Gastrocnemius medialis (tissue), 4 donors: Measurements from ENCODE around the gene SMPD4. TPM values are rescaled to one million over a fixed set of nuclear protein-coding genes. Genes with fewer than 3 reads are reported as not detected.
"Not testable (repeated sequence)": the region's sequence is repeated elsewhere in the genome, so short reads cannot be mapped to it uniquely, and the experiment has no call there.

Source experiments
- ATAC-seq, 2 donors: fragments of 150-250 bp; one replicate each; pipeline ENCODE4 v1.9.1; 2016
- DNase-seq, 2 donors: peaks; one replicate each; pipeline ENCODE4 v3.0.0-alpha.2; 2019
- H3K27ac ChIP-seq, 4 donors: fragments of 200-600 bp; sonication (generic); 1 replicate in 1 of 4; 2 replicates in 3 of 4; pipeline ENCODE4 v1.5.1; 2016 to 2018; ENCODE audit warnings: mild to moderate bottlenecking in 2 of 4, moderate library complexity in 1 of 4
- H3K27me3 ChIP-seq, 3 donors: fragments of 200-600 bp; sonication (generic) in 2 of 3; 1 replicate in 1 of 3; 2 replicates in 2 of 3; pipeline versions ENCODE4 v1.5.1 to v1.6.0; 2016 to 2019; ENCODE audit warnings: mild to moderate bottlenecking in 1 of 3, moderate library complexity in 1 of 3
- H3K36me3 ChIP-seq, 2 donors: fragments of 200-600 bp; sonication (generic) in 1 of 2; one replicate each; pipeline ENCODE4 v1.5.1; 2017 to 2018
- H3K4me1 ChIP-seq, 2 donors: fragments of 200-600 bp; sonication (generic) in 1 of 2; one replicate each; pipeline ENCODE4 v1.5.1; 2016 to 2017; ENCODE audit warnings: mild to moderate bottlenecking in 2 of 2
- H3K4me3 ChIP-seq, 4 donors: fragments of 200-600 bp; sonication (generic) in 3 of 4; 1 replicate in 1 of 4; 2 replicates in 3 of 4; pipeline ENCODE4 v1.5.1; 2016 to 2019; ENCODE audit warnings: mild to moderate bottlenecking in 2 of 4
- H3K9me3 ChIP-seq, 3 donors: fragments of 200-600 bp; sonication (generic) in 2 of 3; 1 replicate in 1 of 3; 2 replicates in 2 of 3; pipeline ENCODE4 v1.5.1; 2016 to 2019
- CTCF ChIP-seq, 5 experiments: fragments of 450-650 bp in 3 of 5; fragments of 200-600 bp in 2 of 5; sonication (generic) in 2 of 5; IDR thresholded peaks in 4 of 5; conservative IDR thresholded peaks in 1 of 5; 1 replicate in 4 of 5; 2 replicates in 1 of 5; pipeline ENCODE4 v1.5.1; 2016 to 2019; ENCODE audit warnings: antibody characterized with exemption in 5 of 5, mild to moderate bottlenecking in 3 of 5, moderate library complexity in 3 of 5
- POLR2A ChIP-seq, 2 donors: fragments of 450-650 bp; IDR thresholded peaks; one replicate each; pipeline ENCODE4 v1.6.1; 2017; ENCODE audit warnings: antibody characterized with exemption in 2 of 2, mild to moderate bottlenecking in 2 of 2, moderate library complexity in 2 of 2
- in situ Hi-C, 4 donors: fragments of 200-750 bp; cut with MboI; loops; one replicate each; pipeline versions ENCODE4 v1.15.0 to v1.8.0; 2017; ENCODE audit warnings: low sequenced_read_pairs in 4 of 4
- intact Hi-C: fragments of 100-400 bp; cut with DNase I; formaldehyde crosslinking; loops from one replicate; pipeline ENCODE4 v1.15.1; 2023; ENCODE audit warnings: low total_unique reads
- total RNA-seq, 4 donors: library from RNA; depleted of rRNA; stranded (reverse); fragments of >200 nt; gene quantifications; one replicate each; pipeline versions ENCODE4 v1.1.0 to v1.2.3, GENCODE V29; 2016

The SMPD4 gene
- total RNA-seq, 4 donors from 2014 or later, result 19.5 to 33.4 (median 24.5) TPM

- Histone ChIP-seq H3K4me1 (no peaks in the 10 kb centered on the region), H3K9me3 (no peaks in the 10 kb centered on the region), H3K27ac (no peak overlapping the region), H3K4me3 (no peak overlapping the region), H3K27me3 (no peaks in the 10 kb centered on the region), H3K36me3 (peaks cover 0 to 37% of the 10 kb centered on the region in 2 donors)
- intact Hi-C loops (no loop called here), in situ Hi-C loops (no loop called here)
- no peak for TF ChIP-seq POLR2A (IDR thresholded peaks at IDR 0.05)
- no peak for TF ChIP-seq CTCF (IDR thresholded peaks at IDR 0.05 in 4 of 5, conservative IDR thresholded peaks at IDR 0.05 in 1 of 5)
- DNase-seq, result no peak
- ATAC-seq, result no peak
Measured at GRCh38 chr2:130154773-130155765, 26.3 kb downstream of the SMPD4 start.

GRCh38 chr2:130154423-130154770 is 27.0 kb downstream of the SMPD4 start:
- H3K27me3 ChIP-seq, H3K9me3 ChIP-seq, ATAC-seq, H3K4me1 ChIP-seq, H3K4me3 ChIP-seq, H3K27ac ChIP-seq, in situ Hi-C loops, intact Hi-C loops, DNase-seq: not testable (repeated sequence)
- H3K36me3 ChIP-seq, result peaks cover 0 to 37% of the 10 kb centered on the region in 2 donors

GRCh38 chr2:130153721-130154422 is 27.5 kb downstream of the SMPD4 start:
- H3K27ac ChIP-seq, H3K9me3 ChIP-seq, H3K27me3 ChIP-seq, H3K4me3 ChIP-seq, in situ Hi-C loops, DNase-seq, H3K4me1 ChIP-seq, intact Hi-C loops, ATAC-seq: not testable (repeated sequence)
- peaks cover 0 to 32% of the 10 kb centered on the region in 2 donors for H3K36me3 ChIP-seq

GRCh38 chr2:130152816-130153595 is 28.4 kb downstream of the SMPD4 start:
- TF ChIP-seq POLR2A (IDR thresholded peaks at IDR 0.05) (no peak), CTCF (IDR thresholded peaks at IDR 0.05 in 4 of 5, conservative IDR thresholded peaks at IDR 0.05 in 1 of 5) (no peak)
- Histone ChIP-seq H3K4me1 (no peaks in the 10 kb centered on the region), H3K36me3 (peaks cover 0 to 31% of the 10 kb centered on the region in 2 donors), H3K27me3 (no peaks in the 10 kb centered on the region), H3K9me3 (no peaks in the 10 kb centered on the region), H3K27ac (no peak overlapping the region), H3K4me3 (no peak overlapping the region)
- intact Hi-C loops, result no loop called here
- ATAC-seq, result no peak
- DNase-seq, result no peak
- in situ Hi-C loops, result no loop called here

GRCh38 chr2:130152136-130152815 is 29.1 kb downstream of the SMPD4 start:
- H3K27ac ChIP-seq, in situ Hi-C loops, H3K9me3 ChIP-seq, H3K4me1 ChIP-seq, H3K27me3 ChIP-seq, H3K4me3 ChIP-seq, ATAC-seq, DNase-seq, intact Hi-C loops: not testable (repeated sequence)
- H3K36me3 ChIP-seq, result peaks cover 0 to 31% of the 10 kb centered on the region in 2 donors

GRCh38 chr2:130151145-130151512 is 30.3 kb downstream of the SMPD4 start:
- H3K4me3 ChIP-seq, H3K27ac ChIP-seq, H3K9me3 ChIP-seq, H3K27me3 ChIP-seq, intact Hi-C loops, ATAC-seq, in situ Hi-C loops, H3K4me1 ChIP-seq, DNase-seq: not testable (repeated sequence)
- H3K36me3 ChIP-seq, result peaks cover 0 to 31% of the 10 kb centered on the region in 2 donors
